Left renal pelvis (tissue), 4 donors: ENCODE measurements around the gene FCHO2. TPM values are rescaled to one million over a fixed set of nuclear protein-coding genes. Genes with fewer than 3 reads are reported as not detected.
A peak's percentile ranks its signal among the peaks of the same experiment; 100 is the strongest.
"Not testable (repeated sequence)": the region's sequence is repeated elsewhere in the genome, so short reads cannot be mapped to it uniquely, and the experiment has no call there.

Experiments used
- DNase-seq, 4 donors: peaks; one replicate each; pipeline ENCODE4 v3.0.0-alpha.2; 2013; ENCODE audit warnings: low read depth in 4 of 4, low spot score in 3 of 4
- polyA plus RNA-seq, 4 donors: library from polyadenylated mRNA; unstranded; fragments of 120-200 nt; gene quantifications; one replicate each; pipeline ENCODE4 v1.2.1, GENCODE V29; 2013; ENCODE audit not compliant: insufficient read length in 4 of 4

FCHO2 gene
- polyA plus RNA-seq, 4 donors = 27.6 to 37.3 (median 29.9) TPM

GRCh38 chr5:72954389-72954788 is 1.5 kb upstream of the FCHO2 start:
- no peak for DNase-seq

- DNase-seq = peak in 1 of 4 donors; percentile 49
These were observed 586 bp upstream of the FCHO2 start for GRCh38 chr5:72955143-72955767.

GRCh38 chr5:72956324-72957140 is 691 bp downstream of the FCHO2 start:
- DNase-seq = peak; percentile 61 to 74 (median 64)

GRCh38 chr5:72957337-72957736 is 1.5 kb downstream of the FCHO2 start:
- no peak for DNase-seq

GRCh38 chr5:72959257-72959656 is 3.4 kb downstream of the FCHO2 start:
- no peak for DNase-seq

- DNase-seq = not testable (repeated sequence)
These were observed 18.6 kb downstream of the FCHO2 start for GRCh38 chr5:72974481-72974880.

- not testable (repeated sequence) for DNase-seq
These were observed 21.0 kb downstream of the FCHO2 start for GRCh38 chr5:72976810-72977209.

- no peak for DNase-seq
These were observed 29.9 kb downstream of the FCHO2 start for GRCh38 chr5:72985719-72986118.

- no peak for DNase-seq
These were observed 32.9 kb downstream of the FCHO2 start for GRCh38 chr5:72988769-72989168.

GRCh38 chr5:72991394-72991793 is 35.6 kb downstream of the FCHO2 start:
- no peak for DNase-seq

- no peak for DNase-seq
These were observed 38.7 kb downstream of the FCHO2 start for GRCh38 chr5:72994578-72994977.

- DNase-seq = no peak
These were observed 40.8 kb downstream of the FCHO2 start for GRCh38 chr5:72996632-72997031.

GRCh38 chr5:72999916-73000315 is 44.1 kb downstream of the FCHO2 start:
- no peak for DNase-seq

- DNase-seq = no peak
These were observed 50.0 kb downstream of the FCHO2 start for GRCh38 chr5:73005886-73006285.

GRCh38 chr5:73007051-73007450 is 51.2 kb downstream of the FCHO2 start:
- no peak for DNase-seq

GRCh38 chr5:73008831-73009230 is 53.0 kb downstream of the FCHO2 start:
- no peak for DNase-seq

GRCh38 chr5:73011612-73012011 is 55.8 kb downstream of the FCHO2 start:
- not testable (repeated sequence) for DNase-seq

- no peak for DNase-seq
These were observed 63.1 kb downstream of the FCHO2 start for GRCh38 chr5:73018892-73019291.

- no peak for DNase-seq
These were observed 63.9 kb downstream of the FCHO2 start for GRCh38 chr5:73019766-73020165.

GRCh38 chr5:73022471-73023169 is 66.8 kb downstream of the FCHO2 start:
- DNase-seq = no peak

GRCh38 chr5:73024946-73025544 is 69.2 kb downstream of the FCHO2 start:
- not testable (repeated sequence) for DNase-seq
